Endothelial cell of umbilical vein (primary cell): Measurements from ENCODE around the gene BORCS5. TPM values are rescaled to one million over a fixed set of nuclear protein-coding genes. Genes with fewer than 3 reads are reported as not detected.

Experiments
- BruUV-seq: library from RNA; stranded (reverse); fragments of 400-500 nt; replicated peaks from 2 replicates; lab custom pipeline; 2021; lab: Mats Ljungman, UMichigan
- CTCF ChIA-PET: fragments of 300-600, 350-600 bp; sonication (Branson Sonifier 250); formaldehyde crosslinking; loops from one replicate; lab custom pipeline; 2021; ENCODE audit warnings: antibody characterized with exemption, inconsistent platforms; lab: Charles Lee
- POLR2A ChIA-PET: fragments of 300-600, 350-600 bp; sonication (Branson Sonifier 250); formaldehyde crosslinking; loops from one replicate; lab custom pipeline; 2021; ENCODE audit warnings: antibody characterized with exemption, inconsistent platforms; lab: Charles Lee
- DNase-seq: peaks from one replicate; pipeline ENCODE4 v3.0.0-alpha.2; 2011; ENCODE audit warnings: low read depth, low spot score
- FAIRE-seq: peaks from 2 replicates; lab custom pipeline; 2011; peaks lifted over from hg19 to GRCh38; lab: Jason Lieb, UNC
- H2AFZ ChIP-seq: 2 replicates; pipeline ENCODE4 v1.6.0; 2012; ENCODE audit warnings: low read depth, low read length, control low read depth, inconsistent platforms
- H3K27ac ChIP-seq: 2 replicates; pipeline ENCODE4 v1.5.1; 2011; ENCODE audit warnings: low read depth, mild to moderate bottlenecking, control low read depth, low read length, moderate library complexity; ENCODE audit not compliant: insufficient read depth
- H3K27me3 ChIP-seq, 2 experiments: 2 replicates each; pipeline versions ENCODE4 v1.6.0 to v1.6.1; 2011; ENCODE audit warnings: low read length in 2 of 2, mixed read lengths in 1 of 2; ENCODE audit not compliant: control insufficient read depth in 2 of 2, insufficient read depth in 2 of 2
- H3K36me3 ChIP-seq, 2 experiments: 2 replicates in 1 of 2; 3 replicates in 1 of 2; pipeline ENCODE4 v1.5.1; 2011; ENCODE audit warnings: low read length in 2 of 2, mild to moderate bottlenecking in 1 of 2, moderate library complexity in 1 of 2; ENCODE audit not compliant: control insufficient read depth in 2 of 2, insufficient read depth in 2 of 2; ENCODE audit errors: extremely low read depth in 1 of 2
- H3K4me1 ChIP-seq: 3 replicates; pipeline ENCODE4 v1.5.1; 2011; ENCODE audit warnings: mild to moderate bottlenecking, low read length; ENCODE audit not compliant: control insufficient read depth, insufficient read depth; ENCODE audit errors: extremely low read depth
- H3K4me2 ChIP-seq: 2 replicates; pipeline ENCODE4 v1.6.1; 2011; ENCODE audit warnings: low read length, control low read depth, mixed read lengths; ENCODE audit not compliant: insufficient read depth
- H3K4me3 ChIP-seq, 3 experiments: fragments of 200-600 bp in 1 of 3; sonication (generic), shearing (Covaris generic) in 1 of 3; replicated peaks in 1 of 3; 2 replicates each; pipeline ENCODE4 v1.5.1; 2011 to 2016; ENCODE audit warnings: control low read depth in 3 of 3, low read length in 3 of 3, mild to moderate bottlenecking in 2 of 3, inconsistent platforms in 1 of 3, low read depth in 1 of 3, moderate library complexity in 1 of 3; ENCODE audit not compliant: insufficient read depth in 1 of 3
- H3K79me2 ChIP-seq: 2 replicates; pipeline ENCODE4 v1.6.0; 2012; ENCODE audit warnings: low read length, inconsistent platforms; ENCODE audit not compliant: control insufficient read depth, insufficient read depth
- H3K9ac ChIP-seq: replicated peaks from 2 replicates; pipeline ENCODE3; 2011; ENCODE audit warnings: low read length, control low read depth; ENCODE audit not compliant: insufficient read depth; ENCODE audit errors: extremely low read depth
- H3K9me1 ChIP-seq: replicated peaks from 3 replicates; pipeline ENCODE4 v1.6.0; 2011; ENCODE audit warnings: mild to moderate bottlenecking, low read length; ENCODE audit not compliant: control insufficient read depth, insufficient read depth; ENCODE audit errors: extremely low read depth
- H3K9me3 ChIP-seq: replicated peaks from 2 replicates; pipeline ENCODE4 v1.5.1; 2012; ENCODE audit warnings: low read length, inconsistent platforms; ENCODE audit not compliant: control insufficient read depth, insufficient read depth
- H4K20me1 ChIP-seq: replicated peaks from 2 replicates; pipeline ENCODE3; 2011; ENCODE audit warnings: mild to moderate bottlenecking, low read length; ENCODE audit not compliant: control insufficient read depth, insufficient read depth; ENCODE audit errors: extremely low read depth
- EZH2 ChIP-seq: IDR thresholded peaks from 2 replicates; pipeline ENCODE4 v1.6.1; 2012; ENCODE audit warnings: borderline replicate concordance, low read depth, mild to moderate bottlenecking, moderate library complexity, low read length, inconsistent platforms; ENCODE audit not compliant: severe bottlenecking
- FOS ChIP-seq: IDR thresholded peaks from 2 replicates; pipeline ENCODE4 v1.6.1; 2011; ENCODE audit warnings: mild to moderate bottlenecking, low read length, moderate library complexity, borderline replicate concordance; ENCODE audit not compliant: insufficient read depth
- GATA2 ChIP-seq: IDR thresholded peaks from 2 replicates; pipeline ENCODE4 v1.7.0; 2011; ENCODE audit warnings: low read depth, mild to moderate bottlenecking, moderate library complexity, mixed read lengths, low read length; ENCODE audit not compliant: insufficient read length, insufficient read depth
- JUN ChIP-seq: IDR thresholded peaks from 2 replicates; pipeline ENCODE4 v1.6.1; 2011; ENCODE audit warnings: borderline replicate concordance, low read depth; ENCODE audit not compliant: insufficient read length, insufficient read depth
- MYC ChIP-seq: IDR thresholded peaks from one replicate; pipeline ENCODE4 v1.6.1; 2011; ENCODE audit warnings: mild to moderate bottlenecking, low read depth, low read length
- POLR2A ChIP-seq: IDR thresholded peaks from 2 replicates; pipeline ENCODE4 v1.6.1; 2012; ENCODE audit warnings: low read depth, mild to moderate bottlenecking, control low read depth, low read length
- POLR2AphosphoS5 ChIP-seq: IDR thresholded peaks from 2 replicates; pipeline ENCODE4 v1.6.1; 2012; ENCODE audit warnings: low read depth, mild to moderate bottlenecking, control low read depth, low read length, moderate library complexity; ENCODE audit not compliant: insufficient read depth
- dilution Hi-C: fragments of 300-500 bp; cut with MboI; formaldehyde crosslinking; loops from one replicate; pipeline ENCODE4 v1.15.0; 2019; ENCODE audit warnings: low sequenced_read_pairs; ENCODE audit not compliant: extremely low pct_ligation_motif_present
- intact Hi-C: fragments of 100-400 bp; cut with micrococcal nuclease; formaldehyde crosslinking; loops from one replicate; pipeline ENCODE4 v1.10.0; 2022
- polyA plus RNA-seq, 4 experiments: library from polyadenylated mRNA; depleted of rRNA in 3 of 4; stranded (reverse) in 3 of 4; unstranded in 1 of 4; fragments of >200 nt; gene quantifications; 2 replicates each; pipeline versions ENCODE4 v1.2.1 to v1.2.3, GENCODE V29; 2011 to 2012; ENCODE audit warnings: missing spikeins in 1 of 4
- total RNA-seq: library from RNA; stranded (reverse); gene quantifications from 2 replicates; pipeline ENCODE4 v1.2.3, GENCODE V29; 2021
- TF ChIP-seq, protein P1 (sequence below), 2 donors: IDR thresholded peaks; 1 replicate in 1 of 2; 2 replicates in 1 of 2; pipeline ENCODE4 v1.5.1; 2011; ENCODE audit warnings: low read length in 2 of 2, mild to moderate bottlenecking in 2 of 2, moderate library complexity in 2 of 2, control low read depth in 1 of 2, inconsistent platforms in 1 of 2, low read depth in 1 of 2; ENCODE audit not compliant: insufficient read depth in 1 of 2; ENCODE audit errors: extremely low read depth in 1 of 2
- TF ChIP-seq, protein P2 (sequence below): IDR thresholded peaks from 2 replicates; pipeline ENCODE4 v1.6.1; 2011; ENCODE audit not compliant: insufficient read depth, insufficient read length

BORCS5 gene
- total and polyA plus RNA-seq, 2 donors (not counting 3 experiments of a cell fraction or from before 2014, with no cell fraction given) = 8.3 to 10.5 TPM

DNA sequence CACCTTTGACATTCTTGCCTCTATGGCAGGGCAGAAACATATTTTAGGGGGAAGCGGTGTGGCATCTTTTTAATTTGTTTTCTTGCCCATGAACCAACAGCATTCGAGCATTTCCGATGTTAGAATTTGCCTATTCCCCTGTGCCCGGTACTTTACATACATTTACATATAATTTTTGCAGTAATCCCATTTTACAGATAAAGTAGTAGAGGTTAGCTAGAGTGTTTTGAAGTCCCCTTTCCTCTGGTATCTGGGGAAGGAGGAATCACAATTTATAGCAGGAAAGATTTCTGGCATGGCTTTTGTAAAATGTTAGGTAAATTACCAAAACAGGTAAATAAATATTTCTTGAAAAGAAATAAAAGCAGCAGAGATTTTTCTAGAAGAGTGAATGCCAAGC lies 1.6 kb downstream of the BORCS5 start:
- CTCF ChIA-PET = interaction anchor here (0.7 to 2.6 kb wide), 9 partner anchors 8 to 378 kb away, joined by 3 to 10 read pairs (median 4); partner anchors contain the start of gene DUSP16
- FAIRE-seq = no peak
- no peak overlapping the region for H3K9ac ChIP-seq

More for the DNA sequence above, 1.6 kb downstream of the BORCS5 start:
- DNase-seq = no peak
- H3K9me1 ChIP-seq = no peaks in the 10 kb centered on the region
- H3K27ac ChIP-seq = no peak overlapping the region
- dilution Hi-C loops (no loop called here), intact Hi-C loops (no loop called here)
- no peak overlapping the region for H3K4me3 ChIP-seq
- H3K4me1 ChIP-seq = peaks cover 11% of the 10 kb centered on the region
- H3K79me2 ChIP-seq = peaks cover 5% of the 10 kb centered on the region
- no peaks in the 10 kb centered on the region for H3K27me3 ChIP-seq
- no peak overlapping the region for H3K4me2 ChIP-seq
- H4K20me1 ChIP-seq = no peaks in the 10 kb centered on the region
- H3K9me3 ChIP-seq = no peaks in the 10 kb centered on the region
- no TSS peak for BruUV-seq
- no peak for TF ChIP-seq FOS
- no peak for TF ChIP-seq POLR2AphosphoS5
- no peak for TF ChIP-seq GATA2
- TF ChIP-seq, protein P1, sequence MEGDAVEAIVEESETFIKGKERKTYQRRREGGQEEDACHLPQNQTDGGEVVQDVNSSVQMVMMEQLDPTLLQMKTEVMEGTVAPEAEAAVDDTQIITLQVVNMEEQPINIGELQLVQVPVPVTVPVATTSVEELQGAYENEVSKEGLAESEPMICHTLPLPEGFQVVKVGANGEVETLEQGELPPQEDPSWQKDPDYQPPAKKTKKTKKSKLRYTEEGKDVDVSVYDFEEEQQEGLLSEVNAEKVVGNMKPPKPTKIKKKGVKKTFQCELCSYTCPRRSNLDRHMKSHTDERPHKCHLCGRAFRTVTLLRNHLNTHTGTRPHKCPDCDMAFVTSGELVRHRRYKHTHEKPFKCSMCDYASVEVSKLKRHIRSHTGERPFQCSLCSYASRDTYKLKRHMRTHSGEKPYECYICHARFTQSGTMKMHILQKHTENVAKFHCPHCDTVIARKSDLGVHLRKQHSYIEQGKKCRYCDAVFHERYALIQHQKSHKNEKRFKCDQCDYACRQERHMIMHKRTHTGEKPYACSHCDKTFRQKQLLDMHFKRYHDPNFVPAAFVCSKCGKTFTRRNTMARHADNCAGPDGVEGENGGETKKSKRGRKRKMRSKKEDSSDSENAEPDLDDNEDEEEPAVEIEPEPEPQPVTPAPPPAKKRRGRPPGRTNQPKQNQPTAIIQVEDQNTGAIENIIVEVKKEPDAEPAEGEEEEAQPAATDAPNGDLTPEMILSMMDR (IDR thresholded peaks at IDR 0.05; ENCODE audit: extremely low read depth in 1 of 2, insufficient read depth in 1 of 2, low read depth in 1 of 2, low read length in 2 of 2) = no peak
- TF ChIP-seq EZH2 = no peak
- no peak for TF ChIP-seq JUN
- TF ChIP-seq MYC = no peak
- no peak for TF ChIP-seq POLR2A
- TF ChIP-seq, protein P2, sequence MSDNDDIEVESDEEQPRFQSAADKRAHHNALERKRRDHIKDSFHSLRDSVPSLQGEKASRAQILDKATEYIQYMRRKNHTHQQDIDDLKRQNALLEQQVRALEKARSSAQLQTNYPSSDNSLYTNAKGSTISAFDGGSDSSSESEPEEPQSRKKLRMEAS = no peak
- peaks cover 0 to 2% of the 10 kb centered on the region in 2 experiments for H3K36me3 ChIP-seq
- no peak overlapping the region for H2AFZ ChIP-seq
- POLR2A ChIA-PET = interaction anchor here (0.6 to 2.5 kb wide), 2 partner anchors 20 to 57 kb away, joined by 4 to 9 read pairs; no protein-coding TSS in a partner anchor
